NCI-H187 treated with DMSO at 0.1 percent for 48 hours (cell line): ENCODE data around the gene POLD2.

Experiments
- DNase-seq: peaks from one replicate; lab custom pipeline; 2025; lab: John Stamatoyannopoulos, UW

Gene POLD2

DNA sequence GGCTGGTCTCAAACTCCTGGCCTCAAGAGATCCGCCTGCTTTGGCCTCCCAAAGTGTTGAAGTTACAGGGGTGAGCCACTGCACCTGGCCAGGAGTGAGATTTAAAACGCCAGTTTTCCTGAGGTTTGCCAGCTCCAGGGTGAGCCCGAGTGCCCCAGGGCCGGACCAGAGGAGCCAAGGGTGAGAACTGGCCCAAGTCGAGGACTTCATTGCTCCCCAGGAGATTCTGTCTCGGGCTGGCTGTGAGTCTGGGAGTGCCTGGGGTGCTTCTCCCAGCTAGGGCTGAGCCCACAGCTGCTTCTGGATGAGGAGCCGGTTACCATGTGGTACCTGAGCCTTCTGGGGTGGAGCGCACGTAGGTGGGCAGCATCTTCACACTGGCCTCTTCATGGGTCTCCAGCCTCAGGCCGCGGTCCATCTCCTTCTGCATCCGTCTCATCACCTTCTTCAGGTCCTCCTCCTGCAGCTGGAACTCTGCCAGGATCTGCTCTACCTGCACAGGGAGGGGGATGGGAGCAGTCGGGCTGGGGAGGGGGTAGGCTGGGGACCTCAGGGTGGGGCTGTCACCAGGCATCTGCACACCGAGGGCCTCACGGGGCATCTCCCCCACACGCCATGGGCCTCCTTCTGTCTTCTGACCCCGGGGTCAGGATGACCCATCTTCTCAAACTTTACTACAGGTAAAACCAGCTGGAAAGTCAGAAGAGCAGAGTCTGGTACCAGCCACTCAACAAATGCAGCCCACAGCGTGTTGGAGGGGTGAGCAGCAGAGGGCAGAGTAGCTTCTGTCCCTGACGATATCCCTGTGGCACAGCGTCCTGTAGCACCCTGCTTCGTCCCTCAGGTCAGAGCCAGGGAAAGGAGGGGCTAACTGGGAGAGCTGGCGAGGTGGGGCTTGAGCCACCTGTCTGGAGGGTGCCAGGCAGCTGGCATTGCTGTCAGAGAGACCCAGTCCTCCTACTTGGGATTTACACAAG, 29.9 kb upstream of the POLD2 start:
- DNase-seq: no peak

- DNase-seq: no peak
Measured at GRCh38 chr7:44151956-44152355, 28.6 kb upstream of the POLD2 start.

GRCh38 chr7:44150966-44151941, 27.9 kb upstream of the POLD2 start:
- no peak for DNase-seq

GRCh38 chr7:44150466-44150832, 27.1 kb upstream of the POLD2 start:
- no peak for DNase-seq

GRCh38 chr7:44149571-44150465, 26.5 kb upstream of the POLD2 start:
- DNase-seq: no peak

GRCh38 chr7:44148961-44149536, 25.7 kb upstream of the POLD2 start:
- no peak for DNase-seq

- DNase-seq: no peak
Measured at GRCh38 chr7:44148166-44148565, 24.8 kb upstream of the POLD2 start.

GRCh38 chr7:44147026-44147991, 24.0 kb upstream of the POLD2 start:
- no peak for DNase-seq

DNA sequence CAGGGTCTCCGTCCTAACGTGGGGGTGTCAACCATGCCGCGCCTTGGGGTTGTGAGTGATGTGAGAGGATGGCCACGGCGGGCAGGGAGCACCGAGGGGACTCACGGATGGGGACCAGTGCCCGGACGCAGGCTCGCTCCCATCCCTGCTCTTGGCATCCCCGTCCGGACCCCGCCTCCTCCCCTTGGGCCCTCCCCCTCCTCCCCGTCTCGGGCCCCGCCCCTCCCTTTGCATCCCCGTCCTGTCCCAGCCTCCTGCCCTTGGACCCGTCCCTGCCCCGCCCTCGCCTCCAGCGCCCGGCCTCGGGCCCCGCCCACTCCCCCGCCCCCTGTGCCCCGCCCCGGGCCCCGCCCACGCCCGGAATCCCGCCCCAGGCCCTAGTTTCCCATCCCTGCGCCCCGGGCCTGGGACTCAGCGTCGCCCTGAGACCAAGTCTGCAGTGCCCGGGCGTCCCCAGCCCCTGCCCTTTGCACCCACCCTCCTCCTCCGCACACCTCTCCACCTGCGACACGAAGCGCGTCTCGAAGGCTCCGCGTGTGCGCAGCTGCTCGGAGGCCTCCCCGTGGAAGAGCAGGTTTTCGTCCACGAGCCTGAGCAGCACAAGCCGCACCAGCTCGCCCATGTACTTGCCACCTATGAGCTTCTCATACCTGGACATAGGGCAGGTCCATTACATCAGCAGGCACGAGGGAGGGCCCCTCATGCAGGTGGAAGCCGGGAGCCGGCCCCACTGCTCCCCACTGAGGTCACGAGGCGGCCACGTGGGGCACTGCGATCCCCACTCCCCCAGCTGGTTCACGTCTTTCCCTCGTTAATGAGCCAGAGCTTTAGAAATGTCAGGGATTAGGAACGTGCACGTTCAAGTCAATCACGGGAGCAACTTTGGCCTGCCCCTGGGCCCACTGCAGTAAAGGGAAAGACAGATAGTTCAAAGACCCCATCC, 22.9 kb upstream of the POLD2 start:
- no peak for DNase-seq

DNA sequence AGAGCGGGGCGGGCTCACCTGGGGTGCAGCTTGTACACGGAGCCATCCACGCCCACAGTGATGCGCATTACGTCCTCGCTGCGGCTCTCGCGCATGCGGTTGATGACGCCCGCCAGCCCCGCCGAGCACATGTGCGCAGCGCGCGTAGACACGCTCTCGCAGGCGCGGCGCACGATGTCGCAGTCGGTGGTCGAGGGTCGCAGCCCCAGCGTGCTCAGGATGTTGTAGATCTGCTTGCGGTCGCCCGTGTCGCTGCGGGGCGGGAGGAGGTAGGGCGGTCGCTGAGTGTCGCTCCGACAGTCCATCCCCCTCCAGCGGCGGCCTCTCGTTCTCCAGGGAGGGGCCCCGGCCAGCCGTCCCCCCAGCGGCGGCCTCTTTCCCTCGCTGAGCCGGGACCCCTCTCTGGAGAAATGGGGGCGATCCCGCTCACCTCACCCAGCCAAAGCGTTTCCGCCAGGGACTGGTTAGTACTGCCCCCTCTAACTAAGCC, 22.2 kb upstream of the POLD2 start:
- no peak for DNase-seq

GRCh38 chr7:44144968-44145478, 21.7 kb upstream of the POLD2 start:
- no peak for DNase-seq

- DNase-seq: no peak
Measured at GRCh38 chr7:44144426-44144967, 21.1 kb upstream of the POLD2 start.

GRCh38 chr7:44143646-44144250, 20.4 kb upstream of the POLD2 start:
- DNase-seq: no peak

GRCh38 chr7:44142028-44142427, 18.7 kb upstream of the POLD2 start:
- DNase-seq: no peak

GRCh38 chr7:44141221-44141850, 18.0 kb upstream of the POLD2 start, which contains the start of gene MYL7:
Gene MYL7, minus strand, starts transcription at chr7:44141332. Its CDS starts 27 bp downstream, at chr7:44141305.
- no peak for DNase-seq

DNA sequence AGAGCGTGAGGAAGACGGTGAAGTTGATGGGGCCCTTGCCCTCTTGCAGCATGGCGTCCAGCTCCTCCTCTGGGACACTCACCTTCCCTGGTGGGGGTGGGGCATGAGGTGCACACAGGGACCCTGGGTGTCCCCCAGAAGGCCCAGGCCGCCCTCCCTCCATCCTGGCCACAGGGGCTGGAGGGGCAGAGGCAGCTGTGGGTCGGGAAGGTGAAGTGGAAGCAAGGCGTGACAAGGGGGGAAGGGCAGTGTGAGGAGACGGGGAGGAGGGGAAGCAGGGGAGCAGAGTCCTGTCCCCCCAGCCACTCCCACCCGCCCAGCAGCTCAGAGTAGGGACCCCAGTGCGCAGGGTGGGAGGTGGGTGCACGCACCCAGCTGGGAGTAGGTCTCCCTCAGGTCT, 17.0 kb upstream of the POLD2 start:
- DNase-seq: no peak

GRCh38 chr7:44139311-44140010, 16.1 kb upstream of the POLD2 start:
- no peak for DNase-seq
